SK-N-SH treated with all-trans-retinoic acid at 6 μM for 48 hours (cell line): ENCODE data around the gene GNA12.

Experiments
- ATAC-seq: fragments of 200-7000 bp; cut with Tn5 transposase; 3 replicates; pipeline ENCODE4 v1.9.1; 2020; ENCODE audit warnings: mild to moderate bottlenecking, moderate library complexity
- ARNTL ChIP-seq: fragments of 450-650 bp; formaldehyde crosslinking; IDR thresholded peaks from 2 replicates; pipeline ENCODE4 v1.5.0; 2020; ENCODE audit warnings: low read depth, mild to moderate bottlenecking, moderate library complexity, borderline replicate concordance
- BACH2 ChIP-seq: fragments of 250-450 bp; sonication (Bioruptor Pico); IDR thresholded peaks from 2 replicates; pipeline ENCODE4 v1.9.0; 2021; ENCODE audit warnings: mild to moderate bottlenecking, borderline replicate concordance
- CSDC2 ChIP-seq: fragments of 250-450 bp; sonication (Bioruptor Pico); IDR thresholded peaks from 2 replicates; pipeline ENCODE4 v1.5.0; 2020; ENCODE audit warnings: mild to moderate bottlenecking, moderate library complexity
- ESRRG ChIP-seq: fragments of 250-450 bp; sonication (Bioruptor Pico); IDR thresholded peaks from 2 replicates; pipeline ENCODE4 v1.6.1; 2021; ENCODE audit warnings: mild to moderate bottlenecking
- GLIS3 ChIP-seq: fragments of 250-450 bp; sonication (Bioruptor Pico); IDR thresholded peaks from 2 replicates; pipeline ENCODE4 v1.5.0; 2020; ENCODE audit warnings: mild to moderate bottlenecking, moderate library complexity
- ISL1 ChIP-seq: fragments of 250-450 bp; sonication (Bioruptor Pico); IDR thresholded peaks from 2 replicates; pipeline ENCODE4 v2.1.2; 2022; ENCODE audit warnings: mild to moderate bottlenecking, moderate library complexity
- OSR1 ChIP-seq: fragments of 250-450 bp; sonication (Bioruptor Pico); IDR thresholded peaks from 2 replicates; pipeline ENCODE4 v1.8.0; 2022; ENCODE audit warnings: moderate library complexity, mild to moderate bottlenecking, inconsistent platforms
- PPARA ChIP-seq: fragments of 250-450 bp; sonication (Bioruptor Pico); IDR thresholded peaks from 2 replicates; pipeline ENCODE4 v1.5.0; 2020; ENCODE audit warnings: mild to moderate bottlenecking, borderline replicate concordance
- RARB ChIP-seq: fragments of 250-450 bp; sonication (Bioruptor Pico); IDR thresholded peaks from 2 replicates; pipeline ENCODE4 v1.8.0; 2021; ENCODE audit warnings: mild to moderate bottlenecking, moderate library complexity
- TCF4 ChIP-seq: fragments of 250-450 bp; sonication (Bioruptor Pico); IDR thresholded peaks from 2 replicates; pipeline ENCODE4 v1.8.0; 2021; ENCODE audit warnings: mild to moderate bottlenecking, moderate library complexity, borderline replicate concordance
- TOX ChIP-seq: fragments of 250-450 bp; sonication (Bioruptor Pico); IDR thresholded peaks from 2 replicates; pipeline ENCODE4 v1.8.0; 2021; ENCODE audit warnings: mild to moderate bottlenecking, moderate library complexity, borderline replicate concordance
- ZC3H10 ChIP-seq: fragments of 250-450 bp; sonication (Bioruptor Pico); IDR thresholded peaks from 2 replicates; pipeline ENCODE4 v1.5.1; 2021; ENCODE audit warnings: mild to moderate bottlenecking, moderate library complexity
- ZFP3 ChIP-seq: fragments of 250-450 bp; sonication (Bioruptor Pico); IDR thresholded peaks from 2 replicates; pipeline ENCODE4 v1.5.0; 2020; ENCODE audit warnings: mild to moderate bottlenecking, moderate library complexity
- ZFP30 ChIP-seq: fragments of 450-650 bp; formaldehyde crosslinking; IDR thresholded peaks from 2 replicates; pipeline ENCODE4 v1.5.0; 2022; ENCODE audit warnings: mild to moderate bottlenecking, moderate library complexity
- ZNF565 ChIP-seq: fragments of 450-650 bp; formaldehyde crosslinking; conservative IDR thresholded peaks from 2 replicates; pipeline ENCODE4 v1.5.0; 2020; ENCODE audit warnings: low read depth, mild to moderate bottlenecking, moderate library complexity
- ZNF70 ChIP-seq: fragments of 450-650 bp; formaldehyde crosslinking; IDR thresholded peaks from 2 replicates; pipeline ENCODE4 v1.5.0; 2020; ENCODE audit warnings: mild to moderate bottlenecking, moderate library complexity
- ZNF8 ChIP-seq: fragments of 450-650 bp; formaldehyde crosslinking; IDR thresholded peaks from 2 replicates; pipeline ENCODE4 v1.5.0; 2020; ENCODE audit warnings: mild to moderate bottlenecking, moderate library complexity
- TF ChIP-seq, protein P1 (sequence below): fragments of 250-450 bp; sonication (Bioruptor Pico); IDR thresholded peaks from 2 replicates; pipeline ENCODE4 v1.5.1; 2021; ENCODE audit warnings: mild to moderate bottlenecking, moderate library complexity
- TF ChIP-seq, protein P2 (sequence below): fragments of 250-450 bp; sonication (Bioruptor Pico); IDR thresholded peaks from 2 replicates; pipeline ENCODE4 v1.8.0; 2020; ENCODE audit warnings: mild to moderate bottlenecking, moderate library complexity, borderline replicate concordance
- TF ChIP-seq, protein P3 (sequence below): fragments of 250-450 bp; sonication (Bioruptor Pico); IDR thresholded peaks from 2 replicates; pipeline ENCODE4 v1.5.1; 2020; ENCODE audit warnings: low read depth, mild to moderate bottlenecking, moderate library complexity
- TF ChIP-seq, protein P4 (sequence below): fragments of 250-450 bp; sonication (Bioruptor Pico); IDR thresholded peaks from 2 replicates; pipeline ENCODE4 v1.8.0; 2021; ENCODE audit warnings: low read depth, mild to moderate bottlenecking, moderate library complexity, borderline replicate concordance
- TF ChIP-seq, protein P5 (sequence below): fragments of 250-450 bp; sonication (Bioruptor Pico); IDR thresholded peaks from 2 replicates; pipeline ENCODE4 v1.5.0; 2020; ENCODE audit warnings: mild to moderate bottlenecking, moderate library complexity

The GNA12 gene

DNA sequence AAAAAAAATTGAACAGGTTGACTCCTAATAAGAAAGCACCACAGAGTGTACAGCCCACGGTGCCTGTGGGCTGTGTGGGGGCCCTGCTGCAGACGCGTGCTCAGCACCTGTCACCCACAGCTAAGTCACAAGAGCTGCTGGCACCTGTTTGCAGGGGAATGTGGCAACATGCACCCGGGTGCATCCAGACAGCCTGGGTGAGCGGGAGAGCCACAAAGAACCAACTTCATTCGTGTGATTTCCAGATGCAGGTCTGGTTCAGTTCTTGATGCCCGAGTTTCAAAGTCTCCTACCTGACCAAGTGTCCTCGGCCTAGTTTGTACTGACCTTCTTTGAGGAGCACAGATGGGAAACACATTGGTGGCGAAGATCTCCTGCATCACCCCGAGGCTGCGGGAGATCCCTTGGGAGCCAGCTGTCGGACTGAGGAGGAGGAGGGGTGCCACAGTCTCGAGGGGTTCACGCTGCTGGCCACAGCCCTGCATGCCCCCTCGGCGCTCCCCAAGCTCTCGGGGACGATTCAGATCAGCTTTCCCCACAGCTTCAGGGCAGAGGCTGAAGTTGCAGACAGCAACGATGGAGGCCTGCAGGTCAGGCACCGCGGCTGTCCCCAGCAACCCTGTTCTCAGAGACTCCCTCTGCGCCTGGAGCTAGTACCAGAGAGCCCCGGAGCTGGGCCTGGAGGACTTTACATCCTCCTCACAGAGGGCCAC lies 120.8 kb downstream of the GNA12 start:
- TF ChIP-seq TCF4 (CRISPR knock-in tag) (no peak), ZNF565 (CRISPR knock-in tag) (no peak), OSR1 (CRISPR knock-in tag) (no peak), BACH2 (no peak), ZC3H10 (CRISPR knock-in tag) (no peak), ESRRG (no peak), ISL1 (CRISPR knock-in tag) (no peak), ZNF8 (CRISPR knock-in tag) (no peak), ZFP3 (CRISPR knock-in tag) (no peak), ARNTL (CRISPR knock-in tag) (no peak), ZFP30 (no peak), TOX (CRISPR knock-in tag) (no peak), ZNF70 (CRISPR knock-in tag) (no peak), GLIS3 (CRISPR knock-in tag) (no peak), CSDC2 (CRISPR knock-in tag) (no peak)
- TF ChIP-seq, protein P1, sequence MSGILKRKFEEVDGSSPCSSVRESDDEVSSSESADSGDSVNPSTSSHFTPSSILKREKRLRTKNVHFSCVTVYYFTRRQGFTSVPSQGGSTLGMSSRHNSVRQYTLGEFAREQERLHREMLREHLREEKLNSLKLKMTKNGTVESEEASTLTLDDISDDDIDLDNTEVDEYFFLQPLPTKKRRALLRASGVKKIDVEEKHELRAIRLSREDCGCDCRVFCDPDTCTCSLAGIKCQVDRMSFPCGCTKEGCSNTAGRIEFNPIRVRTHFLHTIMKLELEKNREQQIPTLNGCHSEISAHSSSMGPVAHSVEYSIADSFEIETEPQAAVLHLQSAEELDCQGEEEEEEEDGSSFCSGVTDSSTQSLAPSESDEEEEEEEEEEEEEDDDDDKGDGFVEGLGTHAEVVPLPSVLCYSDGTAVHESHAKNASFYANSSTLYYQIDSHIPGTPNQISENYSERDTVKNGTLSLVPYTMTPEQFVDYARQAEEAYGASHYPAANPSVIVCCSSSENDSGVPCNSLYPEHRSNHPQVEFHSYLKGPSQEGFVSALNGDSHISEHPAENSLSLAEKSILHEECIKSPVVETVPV = no peak
- TF ChIP-seq, protein P2, sequence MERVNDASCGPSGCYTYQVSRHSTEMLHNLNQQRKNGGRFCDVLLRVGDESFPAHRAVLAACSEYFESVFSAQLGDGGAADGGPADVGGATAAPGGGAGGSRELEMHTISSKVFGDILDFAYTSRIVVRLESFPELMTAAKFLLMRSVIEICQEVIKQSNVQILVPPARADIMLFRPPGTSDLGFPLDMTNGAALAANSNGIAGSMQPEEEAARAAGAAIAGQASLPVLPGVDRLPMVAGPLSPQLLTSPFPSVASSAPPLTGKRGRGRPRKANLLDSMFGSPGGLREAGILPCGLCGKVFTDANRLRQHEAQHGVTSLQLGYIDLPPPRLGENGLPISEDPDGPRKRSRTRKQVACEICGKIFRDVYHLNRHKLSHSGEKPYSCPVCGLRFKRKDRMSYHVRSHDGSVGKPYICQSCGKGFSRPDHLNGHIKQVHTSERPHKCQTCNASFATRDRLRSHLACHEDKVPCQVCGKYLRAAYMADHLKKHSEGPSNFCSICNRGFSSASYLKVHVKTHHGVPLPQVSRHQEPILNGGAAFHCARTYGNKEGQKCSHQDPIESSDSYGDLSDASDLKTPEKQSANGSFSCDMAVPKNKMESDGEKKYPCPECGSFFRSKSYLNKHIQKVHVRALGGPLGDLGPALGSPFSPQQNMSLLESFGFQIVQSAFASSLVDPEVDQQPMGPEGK (CRISPR knock-in tag) = no peak
- TF ChIP-seq, protein P3, sequence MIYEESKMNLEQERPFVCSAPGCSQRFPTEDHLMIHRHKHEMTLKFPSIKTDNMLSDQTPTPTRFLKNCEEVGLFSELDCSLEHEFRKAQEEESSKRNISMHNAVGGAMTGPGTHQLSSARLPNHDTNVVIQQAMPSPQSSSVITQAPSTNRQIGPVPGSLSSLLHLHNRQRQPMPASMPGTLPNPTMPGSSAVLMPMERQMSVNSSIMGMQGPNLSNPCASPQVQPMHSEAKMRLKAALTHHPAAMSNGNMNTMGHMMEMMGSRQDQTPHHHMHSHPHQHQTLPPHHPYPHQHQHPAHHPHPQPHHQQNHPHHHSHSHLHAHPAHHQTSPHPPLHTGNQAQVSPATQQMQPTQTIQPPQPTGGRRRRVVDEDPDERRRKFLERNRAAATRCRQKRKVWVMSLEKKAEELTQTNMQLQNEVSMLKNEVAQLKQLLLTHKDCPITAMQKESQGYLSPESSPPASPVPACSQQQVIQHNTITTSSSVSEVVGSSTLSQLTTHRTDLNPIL (CRISPR knock-in tag) = no peak
- TF ChIP-seq, protein P4, sequence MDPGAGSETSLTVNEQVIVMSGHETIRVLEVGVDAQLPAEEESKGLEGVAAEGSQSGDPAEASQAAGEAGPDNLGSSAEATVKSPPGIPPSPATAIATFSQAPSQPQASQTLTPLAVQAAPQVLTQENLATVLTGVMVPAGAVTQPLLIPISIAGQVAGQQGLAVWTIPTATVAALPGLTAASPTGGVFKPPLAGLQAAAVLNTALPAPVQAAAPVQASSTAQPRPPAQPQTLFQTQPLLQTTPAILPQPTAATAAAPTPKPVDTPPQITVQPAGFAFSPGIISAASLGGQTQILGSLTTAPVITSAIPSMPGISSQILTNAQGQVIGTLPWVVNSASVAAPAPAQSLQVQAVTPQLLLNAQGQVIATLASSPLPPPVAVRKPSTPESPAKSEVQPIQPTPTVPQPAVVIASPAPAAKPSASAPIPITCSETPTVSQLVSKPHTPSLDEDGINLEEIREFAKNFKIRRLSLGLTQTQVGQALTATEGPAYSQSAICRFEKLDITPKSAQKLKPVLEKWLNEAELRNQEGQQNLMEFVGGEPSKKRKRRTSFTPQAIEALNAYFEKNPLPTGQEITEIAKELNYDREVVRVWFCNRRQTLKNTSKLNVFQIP = no peak
- ATAC-seq = no peak

DNA sequence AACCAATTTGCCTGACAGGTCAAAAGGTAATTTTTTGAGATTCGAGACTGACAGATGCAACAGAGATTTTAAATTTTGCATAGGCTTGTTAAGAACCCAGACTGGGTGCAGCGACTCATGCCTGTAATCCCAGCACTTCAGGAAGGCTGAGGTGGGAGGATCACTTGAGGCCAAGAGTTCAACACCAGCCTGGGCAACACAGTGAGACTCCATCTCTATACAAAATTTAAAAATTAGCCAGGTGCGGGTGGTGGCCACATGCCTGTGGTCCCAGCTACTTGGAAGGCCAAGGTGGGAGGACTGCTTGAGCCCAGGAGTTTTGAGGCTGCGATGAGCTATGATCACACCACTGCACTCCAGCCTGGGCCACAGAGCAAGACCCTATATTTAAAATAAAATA lies 121.5 kb downstream of the GNA12 start:
- no peak for ATAC-seq
- TF ChIP-seq, protein P5, sequence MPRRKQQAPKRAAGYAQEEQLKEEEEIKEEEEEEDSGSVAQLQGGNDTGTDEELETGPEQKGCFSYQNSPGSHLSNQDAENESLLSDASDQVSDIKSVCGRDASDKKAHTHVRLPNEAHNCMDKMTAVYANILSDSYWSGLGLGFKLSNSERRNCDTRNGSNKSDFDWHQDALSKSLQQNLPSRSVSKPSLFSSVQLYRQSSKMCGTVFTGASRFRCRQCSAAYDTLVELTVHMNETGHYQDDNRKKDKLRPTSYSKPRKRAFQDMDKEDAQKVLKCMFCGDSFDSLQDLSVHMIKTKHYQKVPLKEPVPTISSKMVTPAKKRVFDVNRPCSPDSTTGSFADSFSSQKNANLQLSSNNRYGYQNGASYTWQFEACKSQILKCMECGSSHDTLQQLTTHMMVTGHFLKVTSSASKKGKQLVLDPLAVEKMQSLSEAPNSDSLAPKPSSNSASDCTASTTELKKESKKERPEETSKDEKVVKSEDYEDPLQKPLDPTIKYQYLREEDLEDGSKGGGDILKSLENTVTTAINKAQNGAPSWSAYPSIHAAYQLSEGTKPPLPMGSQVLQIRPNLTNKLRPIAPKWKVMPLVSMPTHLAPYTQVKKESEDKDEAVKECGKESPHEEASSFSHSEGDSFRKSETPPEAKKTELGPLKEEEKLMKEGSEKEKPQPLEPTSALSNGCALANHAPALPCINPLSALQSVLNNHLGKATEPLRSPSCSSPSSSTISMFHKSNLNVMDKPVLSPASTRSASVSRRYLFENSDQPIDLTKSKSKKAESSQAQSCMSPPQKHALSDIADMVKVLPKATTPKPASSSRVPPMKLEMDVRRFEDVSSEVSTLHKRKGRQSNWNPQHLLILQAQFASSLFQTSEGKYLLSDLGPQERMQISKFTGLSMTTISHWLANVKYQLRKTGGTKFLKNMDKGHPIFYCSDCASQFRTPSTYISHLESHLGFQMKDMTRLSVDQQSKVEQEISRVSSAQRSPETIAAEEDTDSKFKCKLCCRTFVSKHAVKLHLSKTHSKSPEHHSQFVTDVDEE (CRISPR knock-in tag) = no peak
- TF ChIP-seq ESRRG = no peak
- no peak for TF ChIP-seq ZFP3 (CRISPR knock-in tag)
- TF ChIP-seq, protein P3 (CRISPR knock-in tag) = no peak
- TF ChIP-seq ZNF8 (CRISPR knock-in tag) = no peak
- TF ChIP-seq BACH2 = no peak
- no peak for TF ChIP-seq ZFP30
- no peak for TF ChIP-seq ARNTL (CRISPR knock-in tag)
- no peak for TF ChIP-seq RARB (CRISPR knock-in tag)
- TF ChIP-seq, protein P1 = no peak
- no peak for TF ChIP-seq PPARA (CRISPR knock-in tag)
- no peak for TF ChIP-seq ZNF70 (CRISPR knock-in tag)
- no peak for TF ChIP-seq ISL1 (CRISPR knock-in tag)
- TF ChIP-seq, protein P4 = no peak
